HuH-7.5 (cell line): Measurements from ENCODE around the gene CELSR2.

ENCODE experiments used
- DNase-seq: peaks from one replicate; pipeline ENCODE4 v3.0.0; 2011; ENCODE audit warnings: low spot score

Gene CELSR2

GRCh38 chr1:109231066-109231465 lies 18.3 kb upstream of the CELSR2 start:
- DNase-seq: no peak

GRCh38 chr1:109235137-109235536 lies 14.2 kb upstream of the CELSR2 start:
- DNase-seq: no peak

DNA sequence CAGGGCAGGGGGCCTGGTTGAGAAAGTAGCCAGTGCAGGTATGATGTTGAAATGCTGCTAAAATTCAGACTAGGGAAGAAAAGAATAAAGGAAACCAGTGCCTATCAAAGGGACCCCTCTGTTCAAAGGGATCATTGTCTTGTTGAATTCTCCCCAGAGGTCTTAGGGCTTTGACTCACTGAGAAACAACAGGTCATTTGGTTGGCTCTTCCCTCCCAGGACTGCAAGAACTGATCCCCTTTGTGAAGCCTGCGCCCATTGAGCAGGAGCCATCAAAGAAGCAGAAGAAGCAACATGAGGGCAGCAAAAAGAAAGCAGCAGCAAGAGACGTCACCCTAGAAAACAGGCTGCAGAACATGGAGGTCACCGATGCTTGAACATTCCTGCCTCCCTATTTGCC lies 11.8 kb upstream of the CELSR2 start:
- no peak for DNase-seq

DNA sequence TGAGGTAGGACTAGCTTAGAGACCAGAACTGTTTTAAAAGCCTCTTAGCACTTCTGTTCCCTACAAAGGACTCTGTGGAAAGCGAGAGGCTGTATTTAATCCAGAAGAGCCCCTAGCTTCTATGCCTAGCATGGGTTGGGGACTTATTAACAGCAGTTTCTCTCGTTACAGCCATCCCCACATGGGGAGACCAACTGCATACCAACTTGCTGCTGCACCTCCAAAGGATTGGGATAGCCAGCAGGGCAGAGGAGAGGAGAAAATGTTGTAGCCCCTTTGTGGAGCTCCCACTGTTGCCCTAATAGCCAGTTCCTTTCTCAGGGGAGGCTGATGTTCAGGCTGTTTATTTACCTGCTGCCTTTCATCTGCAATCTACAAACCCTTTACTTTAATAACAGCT lies 11.0 kb upstream of the CELSR2 start:
- no peak for DNase-seq

GRCh38 chr1:109239047-109239408 lies 10.3 kb upstream of the CELSR2 start:
- no peak for DNase-seq

- DNase-seq: peak; percentile 47
Observed at GRCh38 chr1:109239409-109240068, 9.8 kb upstream of the CELSR2 start.

DNA sequence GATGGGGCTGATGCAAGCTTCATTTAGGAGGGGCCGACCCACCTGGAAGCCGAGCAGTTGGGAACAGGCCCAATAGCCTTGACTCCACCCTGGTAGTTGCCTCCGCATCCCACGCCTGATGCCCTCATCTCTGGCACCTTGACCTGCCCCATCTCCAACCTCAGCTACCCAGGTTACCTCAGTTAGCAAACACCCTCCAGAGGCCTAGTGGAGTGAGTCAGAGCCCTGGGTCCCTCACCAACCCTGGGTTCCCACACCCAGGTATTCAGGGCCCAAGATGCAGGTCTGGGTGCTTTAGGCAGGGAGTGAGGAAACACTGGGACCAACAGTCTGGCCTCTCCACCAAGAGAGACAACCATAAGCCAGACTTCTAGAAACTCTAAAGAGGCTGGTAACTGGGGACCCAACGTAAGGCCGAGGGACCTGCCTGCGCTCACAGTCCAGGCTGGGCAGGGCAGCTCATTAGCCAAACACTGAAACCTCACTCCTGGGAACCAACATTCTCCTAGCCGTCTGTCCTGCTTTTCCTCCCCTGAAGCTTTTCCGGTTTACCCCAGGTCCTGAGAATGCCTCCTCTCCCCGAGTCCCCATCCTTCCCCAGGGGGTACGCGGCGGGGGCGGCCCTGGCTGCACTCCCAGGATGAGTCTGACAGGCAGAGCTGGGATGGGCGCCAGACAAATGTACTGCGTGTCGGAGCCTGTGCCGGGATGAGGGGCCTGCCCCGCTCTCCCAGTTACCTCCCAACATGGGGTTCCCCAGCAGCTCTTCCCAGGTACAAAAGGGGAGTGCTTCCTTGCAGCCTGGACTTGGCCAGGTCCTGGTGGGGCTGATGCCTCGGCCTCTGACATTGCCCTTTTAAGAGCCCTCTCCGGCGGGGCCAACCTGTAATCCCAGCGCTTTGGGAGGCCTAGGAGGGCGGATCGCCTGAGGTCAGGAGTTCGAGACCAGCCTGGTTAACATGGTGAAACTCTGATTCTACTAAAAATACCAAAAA lies 8.9 kb upstream of the CELSR2 start:
- no peak for DNase-seq

- DNase-seq: no peak
Observed at GRCh38 chr1:109241344-109241743, 8.0 kb upstream of the CELSR2 start.

DNA sequence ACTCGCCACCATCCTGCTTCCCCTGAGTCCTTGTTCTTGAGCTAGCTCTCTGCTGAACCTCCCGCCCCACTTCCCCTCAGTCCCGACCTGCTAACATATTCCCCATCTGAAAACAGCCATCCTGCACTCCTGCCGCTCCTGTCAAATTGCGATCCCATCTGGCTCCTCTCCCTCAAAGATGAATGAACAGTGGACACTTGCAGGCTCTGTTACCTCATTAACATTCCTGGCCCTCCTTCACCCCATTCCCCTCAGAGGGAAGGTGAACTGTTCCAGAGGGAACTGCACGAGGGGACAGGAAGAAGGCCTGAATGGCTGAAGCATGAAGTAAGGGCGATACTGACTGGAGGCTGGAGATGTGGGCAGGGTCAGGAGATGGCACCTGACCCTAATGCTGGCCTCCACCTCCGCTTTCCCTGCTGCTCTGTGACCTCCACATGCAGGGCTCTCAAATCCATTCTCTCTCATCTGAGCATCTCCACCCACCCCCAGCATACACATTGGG lies 7.4 kb upstream of the CELSR2 start:
- no peak for DNase-seq

DNA sequence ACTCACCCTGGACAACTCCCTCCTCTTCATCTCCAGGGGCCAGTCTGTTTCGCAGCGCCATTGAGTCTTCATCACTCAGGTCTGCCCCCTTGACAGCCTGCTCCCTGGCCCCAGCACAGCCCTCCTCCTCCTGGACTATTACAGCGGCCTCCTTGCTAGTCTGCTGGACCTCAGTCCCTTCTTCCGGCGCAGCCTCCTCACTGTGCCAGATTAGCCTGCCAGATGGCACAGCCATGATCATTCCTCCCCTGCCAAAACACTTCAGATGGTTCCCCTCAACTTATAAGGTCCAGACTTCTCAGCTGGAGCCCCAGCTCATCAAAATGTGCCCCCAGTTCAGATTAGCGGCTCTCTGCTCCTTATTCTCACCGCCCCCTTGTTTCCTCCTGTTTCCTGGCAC lies 7.0 kb upstream of the CELSR2 start:
- no peak for DNase-seq

- DNase-seq: no peak
Observed at GRCh38 chr1:109243221-109243620, 6.1 kb upstream of the CELSR2 start.

DNA sequence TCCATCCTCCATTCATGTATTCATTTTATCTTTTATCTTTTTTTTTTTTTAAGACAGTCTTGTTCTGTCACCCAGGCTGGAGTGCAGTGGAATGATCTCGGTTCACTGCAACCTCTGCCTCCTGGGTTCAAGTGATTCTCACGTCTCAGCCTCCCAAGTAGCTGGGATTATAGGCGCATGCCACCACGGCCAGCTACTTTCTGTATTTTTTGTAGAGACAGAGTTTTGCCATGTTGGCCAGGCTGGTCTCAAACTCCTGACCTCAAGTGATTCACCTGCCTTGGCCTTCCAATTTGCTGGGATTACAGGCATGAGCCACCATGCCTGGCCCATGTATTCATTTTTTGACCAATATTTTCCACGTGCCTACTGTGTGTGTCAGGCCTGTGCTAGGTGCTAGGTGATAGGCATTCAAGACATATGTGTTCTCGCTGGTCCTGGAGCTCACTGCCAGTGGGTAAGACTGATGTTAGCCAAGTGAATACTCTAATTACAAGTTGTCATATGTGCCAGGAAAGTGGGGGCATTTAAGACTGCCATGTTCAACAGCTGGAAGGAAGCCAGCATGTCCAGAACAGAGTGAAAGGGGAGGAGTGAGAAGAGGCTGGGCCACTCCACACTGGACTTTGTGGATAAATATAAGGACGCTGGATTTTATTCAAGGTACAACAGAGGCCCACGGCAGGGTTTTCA lies 5.3 kb upstream of the CELSR2 start:
- DNase-seq: no peak

- no peak for DNase-seq
Observed at GRCh38 chr1:109246141-109246551, 3.2 kb upstream of the CELSR2 start.

DNA sequence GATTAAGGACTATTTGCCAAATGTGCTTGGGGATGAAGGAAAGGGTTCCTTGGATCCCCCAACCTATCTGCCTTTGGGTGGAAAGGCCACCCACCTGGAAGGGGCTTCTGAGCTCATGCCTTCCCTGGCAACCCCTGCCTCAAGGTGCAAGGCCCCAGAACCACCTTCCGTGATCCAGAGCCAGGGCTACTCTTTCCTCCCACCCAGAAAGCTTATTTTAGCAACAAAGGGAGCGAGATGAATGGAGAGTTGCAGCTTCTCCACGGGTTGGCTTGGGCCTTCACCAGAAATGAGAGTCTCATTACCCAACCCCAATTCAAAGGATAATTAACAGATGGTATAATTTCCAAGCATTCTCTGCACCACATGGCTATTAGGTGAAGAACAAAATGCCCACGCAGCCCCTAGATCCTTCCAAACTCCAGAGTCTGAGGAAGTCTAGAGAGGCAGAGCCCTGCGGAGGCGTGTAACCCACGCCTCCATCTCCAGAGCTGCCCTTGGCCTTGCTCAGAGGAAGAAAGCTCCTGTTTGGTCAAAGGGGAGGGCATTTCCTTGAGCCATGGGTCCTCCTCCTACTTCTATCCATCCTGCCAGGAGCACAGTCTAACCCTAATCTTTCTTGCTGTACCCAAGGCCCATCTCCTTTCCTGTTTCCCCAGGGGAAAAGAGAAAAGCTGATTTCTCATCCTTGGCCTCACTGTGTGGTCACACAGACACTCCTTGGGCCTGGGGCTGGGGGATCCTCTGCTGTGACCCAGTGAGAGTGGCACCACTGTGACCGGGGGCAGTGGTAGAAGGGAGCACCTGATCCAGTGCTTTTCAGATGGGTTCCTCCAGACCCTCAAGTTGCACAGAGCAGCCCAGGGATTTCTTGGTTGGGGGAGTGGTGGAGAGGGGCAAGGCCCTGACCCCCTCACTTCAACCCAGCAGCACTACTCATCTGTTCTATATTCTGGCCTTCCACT lies 1.7 kb upstream of the CELSR2 start:
- no peak for DNase-seq

- no peak for DNase-seq
Observed at GRCh38 chr1:109248444-109248796, 919 bp upstream of the CELSR2 start.

- DNase-seq: no peak
Observed at GRCh38 chr1:109249654-109250401, 489 bp downstream of the CELSR2 start.

GRCh38 chr1:109250454-109251276 lies 1.3 kb downstream of the CELSR2 start:
- no peak for DNase-seq

DNA sequence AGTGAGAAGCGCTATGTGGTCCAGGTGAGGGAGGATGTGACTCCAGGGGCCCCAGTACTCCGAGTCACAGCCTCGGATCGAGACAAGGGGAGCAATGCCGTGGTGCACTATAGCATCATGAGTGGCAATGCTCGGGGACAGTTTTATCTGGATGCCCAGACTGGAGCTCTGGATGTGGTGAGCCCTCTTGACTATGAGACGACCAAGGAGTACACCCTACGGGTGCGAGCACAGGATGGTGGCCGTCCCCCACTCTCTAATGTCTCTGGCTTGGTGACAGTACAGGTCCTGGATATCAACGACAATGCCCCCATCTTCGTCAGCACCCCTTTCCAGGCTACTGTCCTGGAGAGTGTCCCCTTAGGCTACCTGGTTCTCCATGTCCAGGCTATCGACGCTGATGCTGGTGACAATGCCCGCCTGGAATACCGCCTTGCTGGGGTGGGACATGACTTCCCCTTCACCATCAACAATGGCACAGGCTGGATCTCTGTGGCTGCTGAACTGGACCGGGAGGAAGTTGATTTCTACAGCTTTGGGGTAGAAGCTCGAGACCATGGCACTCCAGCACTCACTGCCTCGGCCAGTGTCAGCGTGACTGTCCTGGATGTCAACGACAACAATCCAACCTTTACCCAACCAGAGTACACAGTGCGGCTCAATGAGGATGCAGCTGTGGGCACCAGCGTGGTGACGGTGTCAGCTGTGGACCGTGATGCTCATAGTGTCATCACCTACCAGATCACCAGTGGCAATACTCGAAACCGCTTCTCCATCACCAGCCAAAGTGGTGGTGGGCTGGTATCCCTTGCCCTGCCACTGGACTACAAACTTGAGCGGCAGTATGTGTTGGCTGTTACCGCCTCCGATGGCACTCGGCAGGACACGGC lies 2.2 kb downstream of the CELSR2 start:
- DNase-seq: no peak
